A673 (cell line): ENCODE measurements around the gene COX5A. TPM values are rescaled to one million over a fixed set of nuclear protein-coding genes. Genes with fewer than 3 reads are reported as not detected.

Experiments
- BruUV-seq: library from RNA; stranded (reverse); fragments of 400-500 nt; replicated peaks from 2 replicates; lab custom pipeline; 2021; lab: Mats Ljungman, UMichigan
- CTCF ChIA-PET: fragments of 300-600 bp; sonication (Branson Sonifier 250); formaldehyde crosslinking; loops from one replicate; lab custom pipeline; 2022; ENCODE audit warnings: antibody characterized with exemption; lab: Charles Lee
- POLR2A ChIA-PET: fragments of 300-600 bp; sonication (Branson Sonifier 250); formaldehyde crosslinking; loops from one replicate; lab custom pipeline; 2022; ENCODE audit warnings: antibody characterized with exemption; ENCODE audit not compliant: low non-redundant PET; lab: Charles Lee
- DNase-seq: peaks from one replicate; pipeline ENCODE4 v3.0.0-alpha.2; 2015; ENCODE audit warnings: low spot score
- H3K27ac ChIP-seq: fragments of 200-600 bp; sonication (generic); 2 replicates; pipeline ENCODE4 v1.5.1; 2016; ENCODE audit warnings: mixed run types, low read depth, mild to moderate bottlenecking, mixed read lengths, antibody characterized with exemption, low read length; ENCODE audit not compliant: poor library complexity, severe bottlenecking
- H3K27me3 ChIP-seq: fragments of 200-600 bp; sonication (generic); replicated peaks from 2 replicates; pipeline ENCODE4 v1.6.1; 2017; ENCODE audit warnings: mixed run types, low read depth, mild to moderate bottlenecking, mixed read lengths, antibody characterized with exemption, low read length; ENCODE audit not compliant: insufficient read depth, poor library complexity
- H3K36me3 ChIP-seq: fragments of 200-600 bp; sonication (generic); 2 replicates; pipeline ENCODE4 v1.6.1; 2016; ENCODE audit warnings: mixed run types, mild to moderate bottlenecking, mixed read lengths, antibody characterized with exemption, low read length; ENCODE audit not compliant: insufficient read depth, poor library complexity, severe bottlenecking
- H3K4me1 ChIP-seq: fragments of 200-600 bp; sonication (generic); 2 replicates; pipeline ENCODE4 v1.6.1; 2017; ENCODE audit warnings: mixed run types, mild to moderate bottlenecking, mixed read lengths, antibody characterized with exemption, low read length; ENCODE audit not compliant: insufficient read depth, poor library complexity, severe bottlenecking
- H3K4me3 ChIP-seq: fragments of 200-600 bp; sonication (generic); 2 replicates; pipeline ENCODE4 v1.5.1; 2016; ENCODE audit warnings: low read depth, mixed run types, mild to moderate bottlenecking, mixed read lengths, low read length; ENCODE audit not compliant: poor library complexity, severe bottlenecking
- H3K9me3 ChIP-seq: fragments of 200-600 bp; sonication (generic); 2 replicates; pipeline ENCODE4 v1.6.1; 2016; ENCODE audit warnings: mixed run types, low read depth, mild to moderate bottlenecking, mixed read lengths, antibody characterized with exemption, low read length; ENCODE audit not compliant: poor library complexity, severe bottlenecking
- CTCF ChIP-seq: fragments of 300-800, 200-600 bp; sonication (generic); conservative IDR thresholded peaks from 2 replicates; pipeline ENCODE4 v1.5.1; 2017; ENCODE audit warnings: low read depth, mild to moderate bottlenecking, antibody characterized with exemption, low read length, moderate library complexity, mixed read lengths
- EZH2 ChIP-seq: fragments of 200-600 bp; sonication (generic); IDR thresholded peaks from 2 replicates; pipeline ENCODE4 v1.6.1; 2017; ENCODE audit warnings: borderline replicate concordance, low read depth, mild to moderate bottlenecking, mixed read lengths, antibody characterized with exemption, low read length; ENCODE audit not compliant: poor library complexity, severe bottlenecking
- intact Hi-C: fragments of 100-400 bp; cut with micrococcal nuclease; formaldehyde crosslinking; loops from one replicate; pipeline ENCODE4 v1.10.0; 2022; ENCODE audit not compliant: unreplicated experiment
- total RNA-seq: library from RNA; stranded (reverse); gene quantifications from 2 replicates; pipeline ENCODE4 v1.2.3, GENCODE V29; 2021

Gene COX5A
- total RNA-seq, 1 experiment from 2014 or later = 354 TPM

- peaks cover 22% of the 10 kb centered on the region for H3K36me3 ChIP-seq
- TF ChIP-seq CTCF (no peak), EZH2 (no peak)
- no peaks in the 10 kb centered on the region for H3K4me1 ChIP-seq
- no peak overlapping the region for H3K4me3 ChIP-seq
- intact Hi-C loops = no loop called here
- H3K27ac ChIP-seq = peak overlapping the region; percentile 3
- no peaks in the 10 kb centered on the region for H3K9me3 ChIP-seq
- BruUV-seq = no TSS peak
- DNase-seq = no peak
- CTCF ChIA-PET = interaction anchor here (1.3 kb wide), 1 partner anchor 10 kb away, joined by 4 read pairs; no protein-coding TSS in a partner anchor
- H3K27me3 ChIP-seq = no peaks in the 10 kb centered on the region
- POLR2A ChIA-PET = interaction anchor here (0.5 kb wide), 1 partner anchor 310 kb away, joined by 3 read pairs; the partner anchor contains the start of gene C15orf39
These were observed 46.4 kb downstream of the COX5A start for GRCh38 chr15:74891469-74891868.

GRCh38 chr15:74890665-74890960, 47.3 kb downstream of the COX5A start:
- ChIA-PET CTCF (interaction anchor here (1.3 kb wide), 1 partner anchor 11 kb away, joined by 5 read pairs; no protein-coding TSS in a partner anchor), POLR2A (no interaction called here)
- intact Hi-C loops = no loop called here
- H3K4me1 ChIP-seq = no peaks in the 10 kb centered on the region
- BruUV-seq = no TSS peak
- H3K36me3 ChIP-seq = peaks cover 18% of the 10 kb centered on the region
- H3K4me3 ChIP-seq = peak overlapping the region; percentile 62
- no peaks in the 10 kb centered on the region for H3K27me3 ChIP-seq
- peak overlapping the region; percentile 81 for H3K27ac ChIP-seq
- no peaks in the 10 kb centered on the region for H3K9me3 ChIP-seq
- DNase-seq = no peak
- no peak for TF ChIP-seq CTCF
- TF ChIP-seq EZH2 = no peak

GRCh38 chr15:74889883-74890664, 47.8 kb downstream of the COX5A start, which contains the start of gene MPI:
TSS of gene MPI (plus strand) at chr15:74890042. CDS start at chr15:74890074, 32 bp downstream.
- Histone ChIP-seq H3K4me3 (peak within 1 kb of the TSS; percentile 62), H3K36me3 (peaks cover 18% of the 10 kb centered on the region), H3K9me3 (no peaks in the 10 kb centered on the region), H3K27ac (peak within 1 kb of the TSS; percentile 81), H3K4me1 (no peaks in the 10 kb centered on the region), H3K27me3 (no peaks in the 10 kb centered on the region)
- TF ChIP-seq CTCF (no peak), EZH2 (no peak)
- POLR2A ChIA-PET = no interaction called here
- CTCF ChIA-PET = interaction anchor here (1.0 to 1.3 kb wide), 2 partner anchors 12 to 119 kb away, joined by 3 to 5 read pairs; no protein-coding TSS in a partner anchor
- intact Hi-C loops = no loop called here
- BruUV-seq = TSS peak; percentile 80
- DNase-seq = peak; percentile 92
